GM23248 (cell line): Measurements from ENCODE around the gene CACNA1B. TPM values are rescaled to one million over a fixed set of nuclear protein-coding genes. Genes with fewer than 3 reads are reported as not detected.
"Not testable (repeated sequence)": the region's sequence is repeated elsewhere in the genome, so short reads cannot be mapped to it uniquely, and the experiment has no call there.

Source experiments
- DNase-seq: peaks from one replicate; pipeline ENCODE4 v3.0.0-alpha.2; 2015
- H2AFZ ChIP-seq: fragments of 200-600 bp; sonication (generic); 2 replicates; pipeline ENCODE4 v1.6.1; 2016; ENCODE audit warnings: antibody characterized with exemption
- H3F3A ChIP-seq: fragments of 200-600 bp; sonication (generic); 2 replicates; pipeline ENCODE4 v1.6.1; 2016; ENCODE audit warnings: mild to moderate bottlenecking, antibody characterized with exemption, mixed run types; ENCODE audit not compliant: insufficient read depth
- H3K27ac ChIP-seq: fragments of 200-600 bp; sonication (generic); 2 replicates; pipeline ENCODE4 v1.5.1; 2016; ENCODE audit warnings: mild to moderate bottlenecking
- H3K27me3 ChIP-seq: fragments of 200-600 bp; sonication (generic); replicated peaks from 2 replicates; pipeline ENCODE4 v1.6.1; 2016; ENCODE audit warnings: mild to moderate bottlenecking; ENCODE audit not compliant: insufficient read depth
- H3K36me3 ChIP-seq: fragments of 200-600 bp; sonication (generic); 2 replicates; pipeline ENCODE4 v1.6.1; 2016; ENCODE audit warnings: low read depth, mild to moderate bottlenecking
- H3K4me1 ChIP-seq: fragments of 200-600 bp; sonication (generic); 2 replicates; pipeline ENCODE4 v1.6.1; 2016; ENCODE audit warnings: mild to moderate bottlenecking; ENCODE audit not compliant: insufficient read depth
- H3K4me2 ChIP-seq: fragments of 200-600 bp; sonication (generic); one replicate; pipeline ENCODE4 v1.6.1; 2016; ENCODE audit warnings: mild to moderate bottlenecking; ENCODE audit not compliant: unreplicated experiment
- H3K4me3 ChIP-seq: fragments of 200-600 bp; sonication (generic); 2 replicates; pipeline ENCODE4 v1.5.1; 2016; ENCODE audit warnings: mild to moderate bottlenecking
- H3K79me2 ChIP-seq: fragments of 200-600 bp; sonication (generic); 2 replicates; pipeline ENCODE4 v1.6.1; 2016; ENCODE audit warnings: mild to moderate bottlenecking; ENCODE audit not compliant: insufficient read depth
- H3K9ac ChIP-seq: fragments of 200-600 bp; sonication (generic); 2 replicates; pipeline ENCODE4 v1.6.1; 2016; ENCODE audit warnings: mild to moderate bottlenecking
- H3K9me2 ChIP-seq: fragments of 200-600 bp; sonication (generic); 2 replicates; pipeline ENCODE4 v1.6.1; 2016; ENCODE audit warnings: mixed run types, mild to moderate bottlenecking, moderate library complexity; ENCODE audit not compliant: insufficient read depth
- H3K9me3 ChIP-seq: fragments of 200-600 bp; sonication (generic); one replicate; pipeline ENCODE4 v1.6.1; 2017; ENCODE audit warnings: low read depth
- H4K20me1 ChIP-seq: fragments of 200-600 bp; sonication (generic); 2 replicates; pipeline ENCODE4 v1.6.0; 2016; ENCODE audit not compliant: insufficient read depth
- EZH2 ChIP-seq: fragments of 200-600 bp; sonication (generic); IDR thresholded peaks from 2 replicates; pipeline ENCODE4 v1.6.1; 2018; ENCODE audit warnings: antibody characterized with exemption, mild to moderate bottlenecking; ENCODE audit not compliant: insufficient read depth, poor library complexity, severe bottlenecking
- EZH2phosphoT487 ChIP-seq: fragments of 200-600 bp; sonication (generic); IDR thresholded peaks from 2 replicates; pipeline ENCODE4 v1.6.1; 2018; ENCODE audit warnings: antibody characterized with exemption, moderate library complexity, mild to moderate bottlenecking, low read depth; ENCODE audit not compliant: insufficient read depth
- WGBS, 2 experiments: methylation state at CpG; one replicate each; pipeline ENCODE4 v1.1.6; 2015 to 2017; ENCODE audit warnings: low lambda C conversion rate in 2 of 2, low coverage in 1 of 2; ENCODE audit errors: missing lambda C conversion rate in 2 of 2; 5-methylcytosine and 5-hydroxymethylcytosine counted together
- in situ Hi-C: fragments of 300-500 bp; cut with MboI; formaldehyde crosslinking; loops from 2 replicates; pipeline ENCODE4 v1.15.0; 2020
- polyA plus RNA-seq: library from polyadenylated mRNA; unstranded; fragments of >200 nt; fragmentation: Nextera tagmentation; extraction: Ambion mirVana; gene quantifications from 2 replicates; pipeline ENCODE4 v1.2.1, GENCODE V29; 2016
- total RNA-seq: library from RNA; depleted of rRNA; stranded (reverse); fragments of >200 nt; shearing (Covaris generic); gene quantifications from 2 replicates; pipeline ENCODE4 v1.2.3, GENCODE V29; 2014; rRNA removed

The CACNA1B gene
- total RNA-seq = not detected in 2 replicates
- polyA plus RNA-seq = not detected in 2 replicates

DNA sequence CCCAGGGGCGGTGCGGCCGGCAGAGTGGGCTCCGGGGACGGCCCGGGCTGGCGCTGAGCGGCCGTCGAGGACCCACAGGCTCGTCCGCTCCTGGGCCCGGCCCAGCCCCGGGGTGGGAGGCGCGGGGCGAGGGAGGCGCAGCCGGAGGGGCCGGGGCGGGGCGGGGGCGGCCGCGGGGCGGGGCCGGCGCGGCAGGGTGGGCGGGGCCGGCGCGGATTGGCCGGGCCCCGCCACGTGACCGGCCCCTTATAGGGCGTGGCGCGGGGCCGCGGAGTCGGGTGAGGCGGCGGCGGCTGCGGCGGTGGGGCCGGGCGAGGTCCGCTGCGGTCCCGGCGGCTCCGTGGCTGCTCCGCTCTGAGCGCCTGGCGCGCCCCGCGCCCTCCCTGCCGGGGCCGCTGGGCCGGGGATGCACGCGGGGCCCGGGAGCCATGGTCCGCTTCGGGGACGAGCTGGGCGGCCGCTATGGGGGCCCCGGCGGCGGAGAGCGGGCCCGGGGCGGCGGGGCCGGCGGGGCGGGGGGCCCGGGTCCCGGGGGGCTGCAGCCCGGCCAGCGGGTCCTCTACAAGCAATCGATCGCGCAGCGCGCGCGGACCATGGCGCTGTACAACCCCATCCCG lies at the start of gene CACNA1B:
Gene CACNA1B, plus strand, starts transcription at position 277 of the 617 bp plus-strand sequence. Its CDS starts 152 bp downstream, at position 429.
- H3K4me1 ChIP-seq, H3K4me2 ChIP-seq, H2AFZ ChIP-seq: not testable (repeated sequence)

DNA sequence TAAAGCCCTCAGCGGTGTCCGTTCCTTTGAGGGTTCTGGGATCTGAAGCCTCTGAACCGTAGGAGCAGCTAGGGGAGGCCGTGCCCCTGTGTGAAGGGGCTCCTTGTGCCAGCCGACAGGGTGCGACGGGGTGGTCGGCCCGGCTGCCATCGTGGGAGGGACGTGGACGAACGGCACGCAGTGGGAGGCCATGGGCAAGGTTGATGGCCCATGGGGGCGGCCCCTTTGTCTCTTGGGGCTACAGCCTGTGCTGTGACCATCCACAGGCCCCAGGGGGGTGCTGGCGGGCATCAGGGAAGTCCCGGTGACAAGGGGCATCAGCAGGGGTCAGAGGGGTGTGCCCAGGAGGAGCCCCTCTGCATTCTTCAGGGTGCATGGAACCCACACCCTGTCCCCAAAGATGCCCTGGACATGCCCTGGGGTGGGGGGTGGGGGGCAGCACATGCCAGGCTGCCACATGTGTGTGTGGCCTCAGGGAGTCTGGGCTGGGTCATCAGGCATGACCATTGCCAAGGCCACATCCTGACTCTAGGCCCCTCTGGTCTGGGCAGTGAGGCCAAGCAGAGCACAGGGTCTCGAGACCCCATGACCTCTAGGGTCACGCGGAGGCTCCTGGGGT lies 49.6 kb upstream of the CACNA1B start:
- Histone ChIP-seq H4K20me1 (no peaks in the 10 kb centered on the region), H3K27me3 (no peaks in the 10 kb centered on the region), H3K27ac (no peak overlapping the region), H3K4me1 (no peaks in the 10 kb centered on the region), H3K79me2 (no peaks in the 10 kb centered on the region; the same call in 1 of the 2 replicates), H3K4me3 (no peak overlapping the region), H2AFZ (no peak overlapping the region), H3K9me3 (no peaks in the 10 kb centered on the region), H3K4me2 (no peak overlapping the region), H3K9ac (no peak overlapping the region), H3K36me3 (peaks cover 4% of the 10 kb centered on the region; the same call in 1 of the 2 replicates), H3K9me2 (no peaks in the 10 kb centered on the region), H3F3A (no peaks in the 10 kb centered on the region)
- WGBS, 2 experiments = 91 to 94% methylated on average over 17 to 20 of the region's 20 CpGs
- no peak for TF ChIP-seq EZH2
- TF ChIP-seq EZH2phosphoT487 = no peak
- in situ Hi-C loops = no loop called here
- DNase-seq = no peak

More for the DNA sequence above, at the start of gene CACNA1B:
- WGBS, 2 experiments = 6 to 8% methylated on average over 26 to 32 of the region's 95 CpGs
- H3K27ac ChIP-seq, H3K4me3 ChIP-seq, H3K79me2 ChIP-seq, H3K36me3 ChIP-seq, H4K20me1 ChIP-seq, H3K9me2 ChIP-seq, H3K9ac ChIP-seq, DNase-seq, H3K27me3 ChIP-seq, in situ Hi-C loops, H3K9me3 ChIP-seq, H3F3A ChIP-seq: not testable (repeated sequence)

DNA sequence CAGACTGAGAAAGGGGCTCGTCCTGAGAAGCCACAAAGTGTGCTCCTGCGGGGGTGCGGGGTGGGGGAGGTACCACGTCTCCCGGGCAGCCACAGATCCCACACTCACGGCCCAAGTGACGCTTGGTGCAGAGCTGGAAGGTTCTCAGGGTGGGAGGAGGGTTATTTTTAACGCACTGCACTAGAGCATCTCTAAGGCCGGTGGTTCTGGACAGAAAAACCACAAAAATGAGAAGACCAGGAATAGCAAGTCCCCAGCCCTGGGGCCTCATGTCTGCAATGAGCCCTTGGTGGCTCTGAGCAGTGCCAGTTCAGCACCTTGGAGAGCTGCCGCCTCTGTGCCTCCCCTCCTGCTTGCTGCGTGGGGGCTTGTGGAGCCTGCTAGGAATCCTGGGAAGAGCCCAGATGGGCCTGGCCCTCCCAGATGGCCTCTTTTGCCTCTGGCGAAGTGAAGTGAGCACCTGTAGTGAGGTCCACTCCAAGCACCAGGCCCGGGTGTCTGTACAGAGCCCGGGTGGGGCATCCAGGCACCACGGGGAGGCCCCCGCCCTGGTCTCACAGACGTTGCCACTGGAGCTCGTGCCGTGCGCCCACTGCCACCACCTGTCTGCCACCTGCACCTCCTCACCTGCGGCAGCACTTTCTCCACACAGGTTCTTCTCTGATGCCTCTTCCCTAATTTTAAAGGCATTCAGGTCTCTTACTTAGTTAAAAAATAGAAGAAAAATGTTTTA lies 48.9 kb upstream of the CACNA1B start:
- TF ChIP-seq EZH2phosphoT487 (no peak), EZH2 (no peak)
- H3K79me2 ChIP-seq = no peaks in the 10 kb centered on the region; the same call in 1 of the 2 replicates
- H3K27ac ChIP-seq = no peak overlapping the region
- DNase-seq = peak; percentile 37
- in situ Hi-C loops = no loop called here
- no peaks in the 10 kb centered on the region for H4K20me1 ChIP-seq
- WGBS, 2 experiments = 80 to 84% methylated on average over 20 to 21 of the region's 21 CpGs
- H3K4me3 ChIP-seq = no peak overlapping the region
- no peaks in the 10 kb centered on the region for H3K27me3 ChIP-seq
- no peak overlapping the region for H3K9ac ChIP-seq
- H2AFZ ChIP-seq = no peak overlapping the region
- no peaks in the 10 kb centered on the region for H3K9me3 ChIP-seq
- peaks cover 4% of the 10 kb centered on the region; the same call in 1 of the 2 replicates for H3K36me3 ChIP-seq
- H3K4me2 ChIP-seq = no peak overlapping the region
- no peaks in the 10 kb centered on the region for H3F3A ChIP-seq
- no peaks in the 10 kb centered on the region for H3K9me2 ChIP-seq
- no peaks in the 10 kb centered on the region for H3K4me1 ChIP-seq

DNA sequence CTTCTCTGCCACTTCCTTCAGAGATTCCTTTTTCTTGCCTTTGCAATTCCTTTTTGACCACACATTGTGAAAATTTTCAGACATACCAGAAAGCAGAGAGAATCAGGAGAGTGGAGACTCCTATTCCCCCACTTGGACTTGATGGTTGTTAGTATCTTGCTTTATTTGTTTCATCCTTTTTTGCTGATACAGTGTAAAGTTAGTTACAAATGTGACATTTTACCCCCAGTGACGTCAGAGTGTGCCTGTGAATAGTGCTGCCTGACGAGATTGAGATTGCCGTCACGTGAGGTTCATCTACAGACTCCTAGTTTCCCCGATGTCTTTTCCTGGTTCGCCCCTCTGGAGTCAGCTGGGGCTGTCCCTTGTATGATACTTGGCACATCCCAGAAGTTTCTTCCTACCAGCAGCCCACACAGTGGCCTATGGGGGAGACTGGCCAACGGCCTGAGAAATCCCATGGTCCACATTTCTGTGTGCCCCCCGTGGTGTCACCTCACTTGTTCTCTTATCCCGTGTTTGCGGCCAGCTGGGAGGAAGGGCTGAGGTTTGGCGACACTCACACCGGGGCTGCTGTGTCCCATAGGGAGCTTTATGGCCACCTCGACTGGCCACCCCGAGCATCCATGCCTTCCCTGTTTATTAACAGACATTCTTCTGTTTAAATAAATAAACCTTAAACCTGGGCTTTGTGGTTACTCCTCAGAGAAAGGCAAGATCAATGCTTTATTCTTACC lies 48.2 kb upstream of the CACNA1B start:
- Histone ChIP-seq H3K9me2 (no peaks in the 10 kb centered on the region), H3K4me3 (no peak overlapping the region), H2AFZ (no peak overlapping the region), H3K4me1 (no peaks in the 10 kb centered on the region), H3K9me3 (no peaks in the 10 kb centered on the region), H3K4me2 (no peak overlapping the region), H4K20me1 (no peaks in the 10 kb centered on the region), H3K36me3 (peaks cover 2% of the 10 kb centered on the region; the same call in 1 of the 2 replicates), H3K79me2 (no peaks in the 10 kb centered on the region; the same call in 1 of the 2 replicates), H3F3A (no peaks in the 10 kb centered on the region), H3K27me3 (no peaks in the 10 kb centered on the region), H3K27ac (no peak overlapping the region), H3K9ac (no peak overlapping the region)
- in situ Hi-C loops = no loop called here
- no peak for DNase-seq
- WGBS, 2 experiments = 90 to 95% methylated on average over 14 of the region's 14 CpGs
- TF ChIP-seq EZH2phosphoT487 = no peak
- TF ChIP-seq EZH2 = no peak
